WTC11 (cell line): ENCODE data around the gene EIF3B.

Experiments
- CTCF ChIP-seq: fragments of 200-600 bp; IDR thresholded peaks from 2 replicates; pipeline ENCODE4 v1.8.0; 2022; ENCODE audit warnings: antibody characterized with exemption
- GABPB1 ChIP-seq: sonication (generic); formaldehyde crosslinking; IDR thresholded peaks from 2 replicates; pipeline ENCODE4 v1.8.1; 2023; ENCODE audit warnings: mild to moderate bottlenecking, missing genetic modification reagents
- JUN ChIP-seq: sonication (generic); formaldehyde crosslinking; IDR thresholded peaks from 2 replicates; pipeline ENCODE4 v1.8.0; 2023; ENCODE audit warnings: mild to moderate bottlenecking, missing genetic modification reagents
- KAT7 ChIP-seq: sonication (generic); formaldehyde crosslinking; IDR thresholded peaks from 2 replicates; pipeline ENCODE4 v1.8.1; 2023; ENCODE audit warnings: missing genetic modification reagents, mild to moderate bottlenecking, borderline replicate concordance
- MYBL2 ChIP-seq: sonication (generic); formaldehyde crosslinking; IDR thresholded peaks from 2 replicates; pipeline ENCODE4 v1.8.1; 2023; ENCODE audit warnings: mild to moderate bottlenecking, moderate library complexity, missing genetic modification reagents
- NFYB ChIP-seq: sonication (generic); formaldehyde crosslinking; conservative IDR thresholded peaks from 2 replicates; pipeline ENCODE4 v1.8.0; 2022; ENCODE audit warnings: low read depth, missing genetic modification reagents
- SMAD4 ChIP-seq: sonication (generic); formaldehyde crosslinking; IDR thresholded peaks from 2 replicates; pipeline ENCODE4 v1.8.0; 2022; ENCODE audit warnings: mild to moderate bottlenecking, missing genetic modification reagents
- SP1 ChIP-seq: sonication (generic); formaldehyde crosslinking; conservative IDR thresholded peaks from 2 replicates; pipeline ENCODE4 v1.8.1; 2022; ENCODE audit warnings: missing genetic modification reagents
- USF2 ChIP-seq: sonication (generic); formaldehyde crosslinking; IDR thresholded peaks from 2 replicates; pipeline ENCODE4 v1.8.1; 2023; ENCODE audit warnings: mild to moderate bottlenecking, missing genetic modification reagents, moderate library complexity
- TF ChIP-seq, protein P1 (sequence below): sonication (generic); formaldehyde crosslinking; IDR thresholded peaks from 2 replicates; pipeline ENCODE4 v1.8.1; 2023; ENCODE audit warnings: mild to moderate bottlenecking, missing genetic modification reagents
- TF ChIP-seq, protein P2 (sequence below): sonication (generic); formaldehyde crosslinking; IDR thresholded peaks from 2 replicates; pipeline ENCODE4 v1.8.0; 2022; ENCODE audit warnings: mild to moderate bottlenecking, missing genetic modification reagents
- TF ChIP-seq, protein P3 (sequence below): sonication (generic); formaldehyde crosslinking; IDR thresholded peaks from 2 replicates; pipeline ENCODE4 v1.8.0; 2023; ENCODE audit warnings: missing genetic modification reagents, mild to moderate bottlenecking, borderline replicate concordance
- TF ChIP-seq, protein P4 (sequence below): sonication (generic); formaldehyde crosslinking; IDR thresholded peaks from 2 replicates; pipeline ENCODE4 v1.8.1; 2022; ENCODE audit warnings: low read depth, mild to moderate bottlenecking, moderate library complexity, missing genetic modification reagents, borderline replicate concordance

- TF ChIP-seq KAT7 (CRISPR knock-in tag) (no peak), CTCF (no peak), SP1 (CRISPR knock-in tag) (no peak), GABPB1 (CRISPR knock-in tag) (no peak), NFYB (no peak), JUN (CRISPR knock-in tag) (no peak), USF2 (no peak), MYBL2 (CRISPR knock-in tag) (no peak), SMAD4 (CRISPR knock-in tag) (no peak)
- TF ChIP-seq, protein P1, sequence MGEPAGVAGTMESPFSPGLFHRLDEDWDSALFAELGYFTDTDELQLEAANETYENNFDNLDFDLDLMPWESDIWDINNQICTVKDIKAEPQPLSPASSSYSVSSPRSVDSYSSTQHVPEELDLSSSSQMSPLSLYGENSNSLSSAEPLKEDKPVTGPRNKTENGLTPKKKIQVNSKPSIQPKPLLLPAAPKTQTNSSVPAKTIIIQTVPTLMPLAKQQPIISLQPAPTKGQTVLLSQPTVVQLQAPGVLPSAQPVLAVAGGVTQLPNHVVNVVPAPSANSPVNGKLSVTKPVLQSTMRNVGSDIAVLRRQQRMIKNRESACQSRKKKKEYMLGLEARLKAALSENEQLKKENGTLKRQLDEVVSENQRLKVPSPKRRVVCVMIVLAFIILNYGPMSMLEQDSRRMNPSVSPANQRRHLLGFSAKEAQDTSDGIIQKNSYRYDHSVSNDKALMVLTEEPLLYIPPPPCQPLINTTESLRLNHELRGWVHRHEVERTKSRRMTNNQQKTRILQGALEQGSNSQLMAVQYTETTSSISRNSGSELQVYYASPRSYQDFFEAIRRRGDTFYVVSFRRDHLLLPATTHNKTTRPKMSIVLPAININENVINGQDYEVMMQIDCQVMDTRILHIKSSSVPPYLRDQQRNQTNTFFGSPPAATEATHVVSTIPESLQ (CRISPR knock-in tag), result no peak
- TF ChIP-seq, protein P2, sequence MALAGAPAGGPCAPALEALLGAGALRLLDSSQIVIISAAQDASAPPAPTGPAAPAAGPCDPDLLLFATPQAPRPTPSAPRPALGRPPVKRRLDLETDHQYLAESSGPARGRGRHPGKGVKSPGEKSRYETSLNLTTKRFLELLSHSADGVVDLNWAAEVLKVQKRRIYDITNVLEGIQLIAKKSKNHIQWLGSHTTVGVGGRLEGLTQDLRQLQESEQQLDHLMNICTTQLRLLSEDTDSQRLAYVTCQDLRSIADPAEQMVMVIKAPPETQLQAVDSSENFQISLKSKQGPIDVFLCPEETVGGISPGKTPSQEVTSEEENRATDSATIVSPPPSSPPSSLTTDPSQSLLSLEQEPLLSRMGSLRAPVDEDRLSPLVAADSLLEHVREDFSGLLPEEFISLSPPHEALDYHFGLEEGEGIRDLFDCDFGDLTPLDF (CRISPR knock-in tag), result no peak
- TF ChIP-seq, protein P3, sequence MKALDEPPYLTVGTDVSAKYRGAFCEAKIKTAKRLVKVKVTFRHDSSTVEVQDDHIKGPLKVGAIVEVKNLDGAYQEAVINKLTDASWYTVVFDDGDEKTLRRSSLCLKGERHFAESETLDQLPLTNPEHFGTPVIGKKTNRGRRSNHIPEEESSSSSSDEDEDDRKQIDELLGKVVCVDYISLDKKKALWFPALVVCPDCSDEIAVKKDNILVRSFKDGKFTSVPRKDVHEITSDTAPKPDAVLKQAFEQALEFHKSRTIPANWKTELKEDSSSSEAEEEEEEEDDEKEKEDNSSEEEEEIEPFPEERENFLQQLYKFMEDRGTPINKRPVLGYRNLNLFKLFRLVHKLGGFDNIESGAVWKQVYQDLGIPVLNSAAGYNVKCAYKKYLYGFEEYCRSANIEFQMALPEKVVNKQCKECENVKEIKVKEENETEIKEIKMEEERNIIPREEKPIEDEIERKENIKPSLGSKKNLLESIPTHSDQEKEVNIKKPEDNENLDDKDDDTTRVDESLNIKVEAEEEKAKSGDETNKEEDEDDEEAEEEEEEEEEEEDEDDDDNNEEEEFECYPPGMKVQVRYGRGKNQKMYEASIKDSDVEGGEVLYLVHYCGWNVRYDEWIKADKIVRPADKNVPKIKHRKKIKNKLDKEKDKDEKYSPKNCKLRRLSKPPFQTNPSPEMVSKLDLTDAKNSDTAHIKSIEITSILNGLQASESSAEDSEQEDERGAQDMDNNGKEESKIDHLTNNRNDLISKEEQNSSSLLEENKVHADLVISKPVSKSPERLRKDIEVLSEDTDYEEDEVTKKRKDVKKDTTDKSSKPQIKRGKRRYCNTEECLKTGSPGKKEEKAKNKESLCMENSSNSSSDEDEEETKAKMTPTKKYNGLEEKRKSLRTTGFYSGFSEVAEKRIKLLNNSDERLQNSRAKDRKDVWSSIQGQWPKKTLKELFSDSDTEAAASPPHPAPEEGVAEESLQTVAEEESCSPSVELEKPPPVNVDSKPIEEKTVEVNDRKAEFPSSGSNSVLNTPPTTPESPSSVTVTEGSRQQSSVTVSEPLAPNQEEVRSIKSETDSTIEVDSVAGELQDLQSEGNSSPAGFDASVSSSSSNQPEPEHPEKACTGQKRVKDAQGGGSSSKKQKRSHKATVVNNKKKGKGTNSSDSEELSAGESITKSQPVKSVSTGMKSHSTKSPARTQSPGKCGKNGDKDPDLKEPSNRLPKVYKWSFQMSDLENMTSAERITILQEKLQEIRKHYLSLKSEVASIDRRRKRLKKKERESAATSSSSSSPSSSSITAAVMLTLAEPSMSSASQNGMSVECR (CRISPR knock-in tag), result no peak
- TF ChIP-seq, protein P4, sequence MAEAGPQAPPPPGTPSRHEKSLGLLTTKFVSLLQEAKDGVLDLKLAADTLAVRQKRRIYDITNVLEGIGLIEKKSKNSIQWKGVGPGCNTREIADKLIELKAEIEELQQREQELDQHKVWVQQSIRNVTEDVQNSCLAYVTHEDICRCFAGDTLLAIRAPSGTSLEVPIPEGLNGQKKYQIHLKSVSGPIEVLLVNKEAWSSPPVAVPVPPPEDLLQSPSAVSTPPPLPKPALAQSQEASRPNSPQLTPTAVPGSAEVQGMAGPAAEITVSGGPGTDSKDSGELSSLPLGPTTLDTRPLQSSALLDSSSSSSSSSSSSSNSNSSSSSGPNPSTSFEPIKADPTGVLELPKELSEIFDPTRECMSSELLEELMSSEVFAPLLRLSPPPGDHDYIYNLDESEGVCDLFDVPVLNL, result no peak
Observed at GRCh38 chr7:2412587-2413201, 58.1 kb downstream of the EIF3B start.
